Measurements from ENCODE around the gene OR10J4.

DNA sequence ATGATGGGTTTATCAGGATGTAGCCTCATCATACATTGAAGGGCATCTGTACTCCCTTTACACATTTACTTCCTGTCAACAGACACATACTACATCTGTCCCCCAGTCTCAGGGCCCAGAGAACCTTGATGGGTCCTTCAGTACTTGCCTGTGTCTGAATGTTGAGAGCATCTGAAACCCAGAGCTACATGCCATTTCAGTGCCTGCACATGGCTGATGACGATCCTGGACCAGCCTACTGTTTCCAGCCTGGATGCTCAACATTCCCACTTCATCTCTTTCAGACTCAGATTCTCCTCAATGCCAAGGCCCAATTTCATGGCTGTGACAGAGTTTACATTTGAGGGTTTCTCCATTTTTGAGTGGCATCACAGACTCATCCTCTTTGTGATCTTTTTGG, at the start of gene OR10J4:
- TF ChIP-seq, protein P1, sequence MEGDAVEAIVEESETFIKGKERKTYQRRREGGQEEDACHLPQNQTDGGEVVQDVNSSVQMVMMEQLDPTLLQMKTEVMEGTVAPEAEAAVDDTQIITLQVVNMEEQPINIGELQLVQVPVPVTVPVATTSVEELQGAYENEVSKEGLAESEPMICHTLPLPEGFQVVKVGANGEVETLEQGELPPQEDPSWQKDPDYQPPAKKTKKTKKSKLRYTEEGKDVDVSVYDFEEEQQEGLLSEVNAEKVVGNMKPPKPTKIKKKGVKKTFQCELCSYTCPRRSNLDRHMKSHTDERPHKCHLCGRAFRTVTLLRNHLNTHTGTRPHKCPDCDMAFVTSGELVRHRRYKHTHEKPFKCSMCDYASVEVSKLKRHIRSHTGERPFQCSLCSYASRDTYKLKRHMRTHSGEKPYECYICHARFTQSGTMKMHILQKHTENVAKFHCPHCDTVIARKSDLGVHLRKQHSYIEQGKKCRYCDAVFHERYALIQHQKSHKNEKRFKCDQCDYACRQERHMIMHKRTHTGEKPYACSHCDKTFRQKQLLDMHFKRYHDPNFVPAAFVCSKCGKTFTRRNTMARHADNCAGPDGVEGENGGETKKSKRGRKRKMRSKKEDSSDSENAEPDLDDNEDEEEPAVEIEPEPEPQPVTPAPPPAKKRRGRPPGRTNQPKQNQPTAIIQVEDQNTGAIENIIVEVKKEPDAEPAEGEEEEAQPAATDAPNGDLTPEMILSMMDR (IDR thresholded peaks at IDR 0.05): no peak
- TF ChIP-seq EP300 (IDR thresholded peaks at IDR 0.05; ENCODE audit: low read depth) (no peak), POLR2A (IDR thresholded peaks at IDR 0.05) (no peak)
